ENCODE results near the gene USHBP1. TPM values are rescaled to one million over a fixed set of nuclear protein-coding genes. Genes with fewer than 3 reads are reported as not detected.

USHBP1 gene
- total and polyA plus RNA-seq, 2 of the 4 experiments (the other 2 are of a cell fraction) = not detected

GRCh38 chr19:17293605-17294004, 29.1 kb upstream of the USHBP1 start:
- ChIA-PET POLR2A (ENCODE audit: unreplicated experiment) (no interaction called here), CTCF (interaction anchor here (0.7 kb wide), 1 partner anchor 530 kb away, joined by 3 read pairs; no protein-coding TSS in a partner anchor)
- intact Hi-C loops (cut with micrococcal nuclease) (loop anchor here (2.0 kb wide), 1 partner anchor 93 kb away; no protein-coding TSS in a partner anchor), in situ Hi-C loops (cut with MboI; ENCODE audit: low sequenced_read_pairs) (no loop called here), dilution Hi-C loops (cut with HindIII; ENCODE audit: low sequenced_read_pairs, unreplicated experiment) (no loop called here)
- Histone ChIP-seq H3K9ac (ENCODE audit: low read depth, low read length) (no peak overlapping the region), H3K18ac (ENCODE audit: low read depth, low read length) (no peak overlapping the region), H4K5ac (ENCODE audit: low read depth, low read length) (no peak overlapping the region), H3K4me2 (ENCODE audit: low read depth, low read length) (no peak overlapping the region), H3K79me1 (ENCODE audit: low read depth in 1 of 2, low read length in 2 of 2) (peaks cover 0 to 24% of the 10 kb centered on the region in 2 experiments; a peak in 3 of 4 replicates), H3K4ac (ENCODE audit: low read depth, low read length) (no peak overlapping the region), H4K91ac (ENCODE audit: insufficient read depth, low read depth, low read length) (no peak overlapping the region), H3K27ac (ENCODE audit: insufficient read depth, low read length) (no peak overlapping the region), H3K36me3 (ENCODE audit: control insufficient read depth, insufficient read depth, low read length) (peaks cover 9% of the 10 kb centered on the region; the same call in 1 of the 2 replicates), H3K9me1 (ENCODE audit: insufficient read depth, low read length) (peaks cover 4% of the 10 kb centered on the region), H2BK5ac (ENCODE audit: low read depth, low read length, poor library complexity, severe bottlenecking) (no peak overlapping the region), H2BK15ac (ENCODE audit: low read depth, low read length) (no peak overlapping the region), H3K4me1 (ENCODE audit: control insufficient read depth, insufficient read depth, low read length) (peaks cover 2% of the 10 kb centered on the region; the same call in 1 of the 2 replicates), H3K56ac (ENCODE audit: extremely low read depth, insufficient read depth, low read length) (no peak overlapping the region), H2AK5ac (ENCODE audit: low read depth, low read length) (no peak overlapping the region), H3K23ac (ENCODE audit: low read depth, low read length) (no peak overlapping the region), H2BK20ac (ENCODE audit: low read depth, low read length) (no peak overlapping the region), H3K9me3 (ENCODE audit: control insufficient read depth, insufficient read depth, low read length) (peaks cover 4% of the 10 kb centered on the region), H4K8ac (ENCODE audit: low read depth in 2 of 2, low read length in 2 of 2) (no peak overlapping the region), H2BK120ac (ENCODE audit: low read depth, low read length) (no peak overlapping the region), H3K14ac (replicated peaks; ENCODE audit: low read depth, low read length) (no peak overlapping the region), H3K27me3 (ENCODE audit: control insufficient read depth, insufficient read depth, low read length) (no peaks in the 10 kb centered on the region), H3K4me3 (ENCODE audit: insufficient read depth, low read depth, low read length) (no peak overlapping the region), H4K20me1 (ENCODE audit: insufficient read depth, low read length) (0 out of 2 replicates have a peak, but pooled peaks cover 3% of the 10 kb centered on the region), H2AFZ (replicated peaks; ENCODE audit: low read length, poor library complexity) (no peak overlapping the region), H2AK9ac (replicated peaks; ENCODE audit: low read depth, low read length, poor library complexity) (no peak overlapping the region)
- ATAC-seq (ENCODE audit: low read depth) (no peak), DNase-seq (no peak)
- WGBS, 2 experiments (ENCODE audit: extremely low coverage in 2 of 2, insufficient read length in 1 of 2) = 94% methylated on average over 8 of the region's 14 CpGs; no CpG with 5 or more reads in 1 of the 2 experiments
- TF ChIP-seq NFE2L2 (IDR thresholded peaks at IDR 0.05; ENCODE audit: low read depth, low read length) = no peak
- no peak for TF ChIP-seq BHLHE40 (IDR thresholded peaks at IDR 0.05; ENCODE audit: low read depth, low read length)
- TF ChIP-seq ELK1 (IDR thresholded peaks at IDR 0.05; ENCODE audit: borderline replicate concordance, low read depth, low read length) = no peak
- no peak for TF ChIP-seq MAZ (IDR thresholded peaks at IDR 0.05; ENCODE audit: borderline replicate concordance, low read depth, low read length)
- no peak for TF ChIP-seq CTCF (conservative IDR thresholded peaks at IDR 0.05; ENCODE audit: low read depth, low read length)
- no peak for TF ChIP-seq CEBPB (IDR thresholded peaks at IDR 0.05; ENCODE audit: low read depth, low read length)
- no peak for TF ChIP-seq MXI1 (IDR thresholded peaks at IDR 0.05; ENCODE audit: borderline replicate concordance, low read depth, low read length)
- TF ChIP-seq FOS (IDR thresholded peaks at IDR 0.05; ENCODE audit: low read depth, low read length) = no peak
- no peak for TF ChIP-seq RFX5 (IDR thresholded peaks at IDR 0.05; ENCODE audit: low read depth, low read length)
- TF ChIP-seq POLR2A (IDR thresholded peaks at IDR 0.05; ENCODE audit: low read depth, low read length) = no peak
- TF ChIP-seq USF2 (IDR thresholded peaks at IDR 0.05; ENCODE audit: low read depth, low read length) = no peak
- no peak for TF ChIP-seq SMC3 (IDR thresholded peaks at IDR 0.05; ENCODE audit: low read depth, low read length)
- TF ChIP-seq MAFK (IDR thresholded peaks at IDR 0.05; ENCODE audit: low read depth, low read length) = no peak
- no peak for TF ChIP-seq RAD21 (IDR thresholded peaks at IDR 0.05; ENCODE audit: low read length)
- no peak for TF ChIP-seq RCOR1 (IDR thresholded peaks at IDR 0.05; ENCODE audit: insufficient replicate concordance, low read length)
- no TSS peak for BruUV-seq (replicated peaks)
